B cell (primary cell): ENCODE measurements around the gene PPAN. TPM values are rescaled to one million over a fixed set of nuclear protein-coding genes. Genes with fewer than 3 reads are reported as not detected.

ENCODE experiments used
- ATAC-seq: fragments of 200-7000 bp; cut with Tn5 transposase; one replicate; pipeline ENCODE4 v1.10.0; 2021; ENCODE audit warnings: low read depth, mild to moderate bottlenecking, moderate number of reproducible peaks, moderate library complexity
- CTCF ChIA-PET: fragments of 350-600 bp; sonication (Branson Sonifier 250); formaldehyde crosslinking; loops from one replicate; lab custom pipeline; 2021; ENCODE audit warnings: antibody characterized with exemption, inconsistent platforms; lab: Charles Lee
- POLR2A ChIA-PET: fragments of 350-600 bp; sonication (Branson Sonifier 250); formaldehyde crosslinking; loops from one replicate; lab custom pipeline; 2021; ENCODE audit warnings: antibody characterized with exemption; lab: Charles Lee
- DNase-seq: peaks from one replicate; pipeline ENCODE4 v3.0.0; 2013
- H2AFZ ChIP-seq: 2 replicates; pipeline ENCODE4 v1.6.1; 2012; ENCODE audit warnings: mild to moderate bottlenecking, low read depth, low read length; ENCODE audit not compliant: insufficient read depth, poor library complexity, severe bottlenecking
- H3K27ac ChIP-seq, 2 donors: 1 replicate in 1 of 2; 2 replicates in 1 of 2; pipeline ENCODE4 v1.5.1; 2012 to 2013; ENCODE audit warnings: low read length in 2 of 2, mild to moderate bottlenecking in 2 of 2, moderate library complexity in 1 of 2
- H3K27me3 ChIP-seq, 4 experiments: fragments of 200-600 bp in 1 of 4; sonication (generic) in 1 of 4; replicated peaks in 1 of 4; 1 replicate in 2 of 4; 2 replicates in 2 of 4; pipeline versions ENCODE4 v1.6.1 to v1.7.0; 2013 to 2016; ENCODE audit warnings: low read length in 3 of 4, mild to moderate bottlenecking in 2 of 4, mixed read lengths in 1 of 4, moderate library complexity in 1 of 4; ENCODE audit not compliant: insufficient read depth in 4 of 4, control insufficient read depth in 3 of 4; ENCODE audit errors: control extremely low read depth in 1 of 4
- H3K36me3 ChIP-seq, 2 experiments: replicated peaks in 1 of 2; 1 replicate in 1 of 2; 2 replicates in 1 of 2; pipeline versions ENCODE4 v1.6.1 to v1.7.1; 2013; ENCODE audit warnings: low read length in 1 of 2; ENCODE audit not compliant: insufficient read depth in 2 of 2, control insufficient read depth in 1 of 2; ENCODE audit errors: control extremely low read depth in 1 of 2, extremely low read depth in 1 of 2
- H3K4me1 ChIP-seq, 2 donors: fragments of 200-600 bp in 1 of 2; sonication (generic) in 1 of 2; 1 replicate in 1 of 2; 2 replicates in 1 of 2; pipeline versions ENCODE4 v1.5.1 to v1.6.1; 2013 to 2017; ENCODE audit warnings: low read length in 2 of 2; ENCODE audit not compliant: control insufficient read depth in 2 of 2, insufficient read depth in 2 of 2
- H3K4me2 ChIP-seq: replicated peaks from 2 replicates; pipeline ENCODE3; 2012; ENCODE audit warnings: mild to moderate bottlenecking, low read depth, low read length; ENCODE audit not compliant: poor library complexity, severe bottlenecking
- H3K4me3 ChIP-seq, 5 experiments: fragments of 200-600 bp in 1 of 5; sonication (generic) in 1 of 5; 1 replicate in 3 of 5; 2 replicates in 2 of 5; pipeline versions ENCODE4 v1.5.1 to v1.7.0; 2011 to 2016; ENCODE audit warnings: low read length in 4 of 5, mild to moderate bottlenecking in 4 of 5, low read depth in 2 of 5, control low read depth in 1 of 5, moderate library complexity in 1 of 5; ENCODE audit not compliant: insufficient read depth in 1 of 5; ENCODE audit errors: control extremely low read depth in 1 of 5, extremely low read depth in 1 of 5
- H3K79me2 ChIP-seq: fragments of 200-600 bp; sonication (generic); one replicate; pipeline ENCODE4 v1.6.0; 2016; ENCODE audit warnings: low read length; ENCODE audit not compliant: control insufficient read depth, insufficient read depth
- H3K9ac ChIP-seq: fragments of 200-600 bp; sonication (generic); 2 replicates; pipeline ENCODE4 v1.6.1; 2017; ENCODE audit warnings: mild to moderate bottlenecking, low read length, moderate library complexity
- H3K9me3 ChIP-seq, 3 donors: one replicate each; pipeline versions ENCODE4 v1.6.1 to v1.7.1; 2013; ENCODE audit warnings: low read length in 2 of 3; ENCODE audit not compliant: control insufficient read depth in 2 of 3, insufficient read depth in 1 of 3; ENCODE audit errors: control extremely low read depth in 1 of 3
- H4K20me1 ChIP-seq: 2 replicates; pipeline ENCODE4 v1.6.0; 2012; ENCODE audit warnings: mild to moderate bottlenecking, low read length; ENCODE audit not compliant: insufficient read depth, control insufficient read depth, poor library complexity, severe bottlenecking
- H3K27ac Mint-ChIP-seq: one replicate; pipeline ENCODE4 v1.8.0; 2021; ENCODE audit warnings: mixed read lengths
- H3K27me3 Mint-ChIP-seq: one replicate; pipeline ENCODE4 v1.8.0; 2021; ENCODE audit warnings: mixed read lengths
- H3K4me1 Mint-ChIP-seq: one replicate; pipeline ENCODE4 v1.8.0; 2021; ENCODE audit warnings: mixed read lengths
- H3K4me3 Mint-ChIP-seq: one replicate; pipeline ENCODE4 v1.8.0; 2021; ENCODE audit warnings: mixed read lengths
- H3K9me3 Mint-ChIP-seq: one replicate; pipeline ENCODE4 v1.8.0; 2022; ENCODE audit warnings: mixed read lengths; ENCODE audit not compliant: insufficient read depth
- EZH2 ChIP-seq: IDR thresholded peaks from 2 replicates; pipeline ENCODE4 v1.6.1; 2012; ENCODE audit warnings: borderline replicate concordance, low read depth, mild to moderate bottlenecking, moderate library complexity, low read length; ENCODE audit not compliant: insufficient read depth, poor library complexity, severe bottlenecking
- WGBS: methylation state at CpG from one replicate; pipeline ENCODE4 v1.1.5; 2013; ENCODE audit warnings: missing lambda C conversion rate; ENCODE audit not compliant: insufficient coverage; 5-methylcytosine and 5-hydroxymethylcytosine counted together
- intact Hi-C: fragments of 100-400 bp; cut with micrococcal nuclease; formaldehyde crosslinking; loops from one replicate; pipeline ENCODE4 v1.10.0; 2022
- polyA plus RNA-seq: library from polyadenylated mRNA; depleted of rRNA; stranded (reverse); fragments of >200 nt; gene quantifications from 2 replicates; pipeline ENCODE4 v1.2.3, GENCODE V29; 2012
- total RNA-seq, 2 donors: library from RNA; stranded (reverse); fragments of 120-200 nt in 1 of 2; gene quantifications; 1 replicate in 1 of 2; 2 replicates in 1 of 2; pipeline versions ENCODE4 v1.2.3 to v1.2.4, GENCODE V29; 2013 to 2022
- TF ChIP-seq, protein P1 (sequence below): fragments of 200-600 bp; IDR thresholded peaks from one replicate; pipeline ENCODE4 v1.8.0; 2022; ENCODE audit warnings: antibody characterized with exemption, mild to moderate bottlenecking

The PPAN gene
- total and polyA plus RNA-seq, 2 donors (not counting 1 experiment from before 2014, with no cell fraction given), result 42.2 to 88.0 TPM

DNA sequence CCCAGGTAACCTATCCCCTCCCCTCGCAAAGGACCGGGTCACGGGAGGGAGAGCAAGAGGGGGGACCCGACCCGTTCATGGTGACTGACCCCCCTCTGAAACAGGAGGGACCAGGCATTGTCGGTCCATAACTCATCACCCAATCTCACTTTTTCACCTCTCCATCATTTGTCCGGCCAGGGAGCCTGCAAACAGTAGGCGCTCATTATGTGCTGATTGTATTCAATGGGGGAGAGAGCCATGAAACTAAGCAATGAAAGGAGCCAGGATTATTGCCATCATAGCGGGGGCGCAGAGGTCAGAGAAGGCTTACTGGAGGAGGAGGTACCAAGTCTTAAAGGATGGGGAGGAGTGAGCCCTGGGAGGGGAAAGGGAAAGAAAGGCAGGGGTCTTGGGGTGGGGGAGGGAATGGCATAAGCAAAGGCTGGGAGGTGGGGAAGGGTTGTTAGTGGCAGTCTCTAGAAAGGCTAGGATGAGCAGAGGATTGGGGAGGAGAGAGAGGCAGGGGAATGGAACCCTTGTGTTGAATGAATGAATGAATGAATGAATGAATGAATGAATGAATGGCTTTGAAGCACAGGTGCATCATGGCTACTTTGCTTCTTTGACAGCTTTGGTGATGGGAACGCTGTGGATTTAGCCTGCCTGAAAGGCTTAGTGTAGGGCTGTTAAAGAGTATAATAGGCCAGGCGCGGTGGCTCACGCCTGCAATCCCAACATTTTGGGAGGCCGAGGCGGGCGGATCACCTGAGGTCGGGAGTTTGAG is 18.7 kb upstream of the PPAN start:
- no peaks in the 10 kb centered on the region for H4K20me1 ChIP-seq
- POLR2A ChIA-PET, result interaction anchor here (0.7 kb wide), 2 partner anchors 15 to 19 kb away, joined by 4 to 5 read pairs; partner anchors contain the start of genes ANGPTL6 and PPAN
- peak overlapping the region; percentile 100 for H3K4me2 ChIP-seq
- peaks cover 9% of the 10 kb centered on the region for H3K79me2 ChIP-seq
- H3K9me3 Mint-ChIP-seq, result no peaks in the 10 kb centered on the region
- H3K27me3 ChIP-seq, result no peaks in the 10 kb centered on the region
- CTCF ChIA-PET, result interaction anchor here (1.6 kb wide), 1 partner anchor 163 kb away, joined by 3 read pairs; no protein-coding TSS in a partner anchor
- no peak for ATAC-seq
- no peaks in the 10 kb centered on the region for H3K27me3 Mint-ChIP-seq
- DNase-seq, result no peak
- H3K9me3 ChIP-seq, result no peaks in the 10 kb centered on the region
- H3K4me3 ChIP-seq, result peak overlapping the region in 4 of 5 experiments; percentile 80 to 99 (median 97)
- peak overlapping the region; percentile 96 for H3K9ac ChIP-seq
- 95% methylated on average over 14 of the region's 18 CpGs for WGBS
- peaks cover 0 to 9% of the 10 kb centered on the region in 2 experiments for H3K36me3 ChIP-seq
- TF ChIP-seq, protein P1, sequence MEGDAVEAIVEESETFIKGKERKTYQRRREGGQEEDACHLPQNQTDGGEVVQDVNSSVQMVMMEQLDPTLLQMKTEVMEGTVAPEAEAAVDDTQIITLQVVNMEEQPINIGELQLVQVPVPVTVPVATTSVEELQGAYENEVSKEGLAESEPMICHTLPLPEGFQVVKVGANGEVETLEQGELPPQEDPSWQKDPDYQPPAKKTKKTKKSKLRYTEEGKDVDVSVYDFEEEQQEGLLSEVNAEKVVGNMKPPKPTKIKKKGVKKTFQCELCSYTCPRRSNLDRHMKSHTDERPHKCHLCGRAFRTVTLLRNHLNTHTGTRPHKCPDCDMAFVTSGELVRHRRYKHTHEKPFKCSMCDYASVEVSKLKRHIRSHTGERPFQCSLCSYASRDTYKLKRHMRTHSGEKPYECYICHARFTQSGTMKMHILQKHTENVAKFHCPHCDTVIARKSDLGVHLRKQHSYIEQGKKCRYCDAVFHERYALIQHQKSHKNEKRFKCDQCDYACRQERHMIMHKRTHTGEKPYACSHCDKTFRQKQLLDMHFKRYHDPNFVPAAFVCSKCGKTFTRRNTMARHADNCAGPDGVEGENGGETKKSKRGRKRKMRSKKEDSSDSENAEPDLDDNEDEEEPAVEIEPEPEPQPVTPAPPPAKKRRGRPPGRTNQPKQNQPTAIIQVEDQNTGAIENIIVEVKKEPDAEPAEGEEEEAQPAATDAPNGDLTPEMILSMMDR, result no peak
- no peak for TF ChIP-seq EZH2
- intact Hi-C loops, result loop anchor here (5.0 to 10.0 kb wide), 2 partner anchors 35 to 107 kb away; partner anchors contain the start of gene DNMT1
- peaks cover 25% of the 10 kb centered on the region for H3K4me1 Mint-ChIP-seq
- H3K27ac Mint-ChIP-seq, result peak overlapping the region; percentile 63
- peak overlapping the region; percentile 89 for H3K4me3 Mint-ChIP-seq
- peaks cover 6 to 27% of the 10 kb centered on the region in 2 donors for H3K4me1 ChIP-seq
- no peak overlapping the region for H2AFZ ChIP-seq
- peak overlapping the region in 1 of 2 donors; percentile 80 for H3K27ac ChIP-seq
